Stimulated activated CD4-positive, alpha-beta T cell treated with anti-CD3 and anti-CD28 coated beads, TNF-alpha, amount 100 ng/mL, for 1 hour (primary cell): ENCODE results near the gene EPB41L1.

Experiments used
- DNase-seq, 3 donors: peaks; one replicate each; pipeline ENCODE4 v3.0.0-alpha.2; 2020; ENCODE audit warnings: low read depth in 3 of 3, low spot score in 1 of 3

EPB41L1 gene

DNA sequence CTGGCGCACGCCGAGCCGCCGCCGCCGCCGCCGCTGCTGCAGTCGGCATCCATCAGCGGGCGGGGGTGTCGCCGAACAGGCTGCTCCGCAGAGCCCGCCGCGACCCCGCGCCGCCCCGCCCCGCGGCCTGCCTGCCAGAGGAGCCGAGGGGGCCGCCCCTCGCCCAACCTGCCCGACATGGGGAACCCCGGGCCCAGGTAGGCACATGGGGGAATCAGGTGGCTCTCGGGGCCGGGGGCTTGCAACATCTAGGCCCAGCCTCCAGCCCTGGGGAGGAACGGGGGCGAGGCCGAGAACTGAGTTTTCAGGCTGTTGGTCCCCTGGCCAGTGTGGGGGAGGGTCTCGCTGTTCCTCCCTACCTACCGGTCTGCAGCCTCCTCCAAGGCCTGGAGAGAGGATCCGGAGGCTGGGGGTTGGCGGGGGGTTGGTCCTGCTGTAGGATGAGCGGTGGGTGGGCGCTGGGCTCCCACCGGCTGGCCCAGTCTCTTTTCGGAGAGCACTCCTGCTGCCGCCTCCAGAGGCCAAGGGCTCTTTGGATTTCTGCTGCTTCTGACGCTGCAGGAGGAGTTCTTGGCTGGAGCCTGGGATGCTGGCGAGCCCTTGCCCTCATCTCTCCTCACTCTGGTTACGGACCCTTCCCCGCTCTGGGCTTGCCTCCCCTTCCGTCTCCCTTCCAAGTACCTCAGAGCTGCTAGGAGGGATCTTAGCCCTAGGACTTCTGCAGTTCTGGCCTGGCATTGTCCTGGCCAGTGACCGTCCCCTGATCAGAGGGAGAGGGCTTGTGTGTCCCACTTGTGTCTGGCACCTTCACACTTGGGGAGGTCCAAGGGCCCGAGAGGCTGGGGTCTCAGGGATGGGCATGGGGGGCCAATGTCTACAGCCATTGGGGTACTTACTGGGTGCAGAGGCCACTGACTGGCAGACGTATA lies at the start of gene EPB41L1:
Gene EPB41L1, plus strand, starts transcription at position 41 of the 929 bp plus-strand sequence. CDS start 19,038 bp downstream, outside the sequence.
- no peak for DNase-seq

DNA sequence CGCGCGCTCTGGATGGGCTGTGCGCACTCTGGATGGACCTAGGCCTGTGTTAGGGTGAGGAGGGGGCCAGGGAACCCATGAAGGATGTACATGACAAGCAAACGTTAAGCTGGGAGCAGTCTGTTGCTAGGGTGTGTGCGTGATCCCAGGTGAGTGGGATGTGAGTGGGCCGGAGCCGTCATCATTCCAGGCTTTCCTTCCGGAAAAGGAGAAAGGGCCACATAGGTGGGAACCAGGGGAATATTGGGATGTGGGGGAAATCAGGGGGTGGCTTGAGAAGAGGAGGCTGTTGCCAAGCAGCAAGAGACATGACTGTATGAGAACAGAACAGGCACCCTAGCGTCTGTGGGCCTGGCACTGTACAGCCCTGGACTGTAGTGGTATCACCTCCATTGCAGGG lies 49.7 kb upstream of the EPB41L1 start:
- DNase-seq = no peak

DNA sequence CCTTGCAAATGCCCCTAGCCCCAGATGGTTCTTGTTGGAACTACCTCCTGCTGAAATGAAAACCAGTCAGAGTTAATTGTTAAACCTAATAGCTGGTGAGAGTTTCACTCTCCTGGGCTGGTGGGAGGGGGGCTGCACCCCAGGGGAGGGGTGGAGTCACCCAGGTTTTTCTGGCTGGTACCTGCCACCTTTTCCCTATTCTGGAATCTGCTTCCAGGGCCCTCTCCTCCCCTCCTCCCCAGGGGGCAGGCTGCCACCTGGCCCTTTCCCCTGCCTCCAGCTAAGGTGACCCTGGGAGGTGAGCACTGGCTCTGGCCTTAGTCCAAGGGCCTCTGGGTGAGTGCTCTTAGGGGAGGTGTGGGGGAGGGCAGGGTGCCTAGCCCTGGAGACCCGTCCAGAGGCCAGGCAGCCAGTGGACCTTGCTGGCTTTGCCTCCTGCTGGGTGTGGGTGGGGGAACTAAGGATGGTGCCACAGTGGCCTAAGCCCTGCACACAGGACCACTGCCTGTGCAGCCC lies 48.8 kb upstream of the EPB41L1 start:
- DNase-seq = no peak

DNA sequence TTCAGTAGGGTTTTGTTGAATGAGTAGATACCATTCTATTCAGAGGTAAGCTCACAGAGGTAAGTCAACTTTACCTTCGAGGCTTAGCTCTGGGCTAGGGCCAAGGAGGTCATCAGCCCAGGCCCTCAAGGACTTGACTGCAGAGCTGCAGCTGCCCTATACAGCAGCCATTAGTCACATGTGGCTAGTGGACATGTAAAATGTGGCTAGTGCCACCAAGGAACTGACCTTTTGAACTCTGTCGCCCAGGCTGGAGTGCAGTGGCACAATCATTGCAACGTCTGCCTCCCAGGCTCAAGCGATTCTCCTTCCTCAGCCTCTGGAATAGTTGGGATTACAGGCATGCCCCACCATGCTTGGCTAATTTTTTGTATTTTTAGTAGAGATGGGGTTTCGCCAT lies 47.9 kb upstream of the EPB41L1 start:
- no peak for DNase-seq

DNA sequence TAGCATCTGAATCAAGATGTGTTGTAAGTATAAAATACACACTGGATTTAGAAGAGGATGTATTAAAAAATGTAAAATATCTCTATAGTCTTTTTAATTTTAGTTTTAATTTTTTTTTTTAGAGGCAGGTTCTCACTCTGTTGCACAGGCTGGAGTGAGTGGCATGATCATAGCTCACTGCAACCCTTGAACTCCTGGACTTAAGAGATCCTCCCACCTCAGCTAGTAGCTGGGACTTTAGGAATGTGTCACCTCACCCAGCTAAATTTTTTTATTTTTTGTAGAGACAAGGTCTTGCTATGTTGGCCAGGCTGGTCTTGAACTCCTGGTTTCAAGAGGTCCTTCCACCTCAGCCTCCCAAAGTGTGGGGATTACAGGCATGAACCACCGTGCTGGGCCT lies 46.7 kb upstream of the EPB41L1 start:
- no peak for DNase-seq

DNA sequence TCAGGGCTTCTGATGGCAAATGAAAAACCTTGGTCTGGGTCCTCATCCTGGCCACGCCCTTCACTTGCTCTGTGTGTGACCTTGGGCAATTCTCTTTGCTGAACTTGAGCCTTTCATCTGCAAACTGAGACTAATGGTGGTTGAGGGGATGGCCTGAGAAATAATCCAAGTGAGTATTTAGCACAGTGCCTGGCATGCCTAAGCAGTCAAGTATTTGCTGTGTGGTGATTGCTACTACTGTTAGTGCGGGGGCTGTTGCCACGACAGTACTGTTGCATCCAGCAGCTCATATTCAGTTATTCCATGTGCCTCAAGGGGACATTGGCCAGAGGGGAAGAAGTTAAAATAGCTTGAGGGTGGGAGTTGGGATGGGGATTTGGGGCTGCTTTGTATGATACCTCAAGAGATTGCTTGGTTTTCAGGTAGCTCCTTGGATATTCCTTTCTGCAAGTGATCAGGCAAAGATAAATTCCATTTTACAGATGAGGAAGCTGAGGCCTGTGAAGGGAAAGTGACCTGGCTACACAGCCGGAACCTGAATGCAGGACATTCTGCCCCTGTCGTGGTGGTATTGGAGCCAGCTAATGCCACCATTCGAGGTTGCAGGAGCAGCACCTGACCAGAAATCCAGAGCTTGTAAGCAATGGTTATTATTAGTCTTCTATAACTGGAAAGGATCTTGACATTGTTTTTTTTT lies 45.1 kb upstream of the EPB41L1 start:
- DNase-seq = no peak

DNA sequence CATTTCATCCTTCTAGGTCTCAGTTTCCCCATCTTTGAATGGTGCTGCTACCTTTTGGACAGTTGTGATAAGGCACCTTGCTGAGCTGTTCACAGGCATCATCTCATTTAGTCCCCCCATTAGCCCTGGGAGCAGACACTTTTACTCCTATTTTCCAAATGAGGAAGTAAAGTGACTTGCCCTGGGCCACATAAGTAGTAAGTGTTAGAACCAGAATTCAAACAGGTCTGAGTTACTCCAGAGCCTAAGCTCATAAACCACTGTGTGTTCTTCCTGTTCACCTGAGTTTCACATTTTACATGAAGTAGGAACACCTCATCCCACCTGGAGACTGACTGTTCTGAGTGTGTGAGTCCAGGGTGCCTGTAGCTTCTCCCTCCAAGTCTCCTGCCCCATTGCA lies 43.5 kb upstream of the EPB41L1 start:
- DNase-seq = no peak

DNA sequence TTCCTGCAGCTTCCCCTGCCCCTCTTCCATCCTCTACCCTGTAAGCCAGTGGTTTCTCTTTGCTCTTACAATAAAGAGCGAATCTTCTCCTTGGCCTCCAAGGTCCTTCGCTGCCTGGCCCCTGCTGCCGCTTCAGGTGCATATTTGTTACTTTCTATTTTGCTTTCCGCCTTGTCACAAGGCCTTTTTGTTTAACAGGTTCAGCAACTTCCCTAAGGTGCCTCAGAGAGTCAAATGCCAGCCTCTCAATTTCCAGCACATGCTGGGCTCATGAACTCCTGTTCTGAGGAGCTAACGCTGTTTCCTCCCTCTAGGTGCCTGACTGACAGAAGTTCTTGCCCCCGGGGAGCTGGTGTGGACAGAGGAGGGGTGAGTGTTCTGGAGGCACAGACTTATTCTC lies 42.4 kb upstream of the EPB41L1 start:
- no peak for DNase-seq

DNA sequence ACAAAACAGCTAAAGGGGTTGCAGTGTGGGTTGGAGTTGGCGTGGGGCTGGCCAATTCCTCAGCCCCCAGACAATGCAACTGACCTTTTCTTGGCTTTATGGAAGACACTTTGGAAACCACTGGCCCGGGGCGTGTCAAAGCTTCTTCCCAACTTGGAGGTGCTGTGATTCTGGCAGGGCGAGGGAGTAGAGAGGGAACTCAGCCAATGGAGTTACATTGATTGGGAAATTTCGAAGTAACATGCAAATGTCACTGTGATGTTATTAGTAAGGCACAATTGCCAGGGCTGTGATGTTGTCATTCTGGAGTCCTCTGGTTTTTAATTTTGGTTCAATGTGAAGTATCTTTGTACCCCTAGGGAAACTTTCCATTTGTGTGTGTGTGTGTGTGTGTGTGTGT lies 41.5 kb upstream of the EPB41L1 start:
- no peak for DNase-seq

DNA sequence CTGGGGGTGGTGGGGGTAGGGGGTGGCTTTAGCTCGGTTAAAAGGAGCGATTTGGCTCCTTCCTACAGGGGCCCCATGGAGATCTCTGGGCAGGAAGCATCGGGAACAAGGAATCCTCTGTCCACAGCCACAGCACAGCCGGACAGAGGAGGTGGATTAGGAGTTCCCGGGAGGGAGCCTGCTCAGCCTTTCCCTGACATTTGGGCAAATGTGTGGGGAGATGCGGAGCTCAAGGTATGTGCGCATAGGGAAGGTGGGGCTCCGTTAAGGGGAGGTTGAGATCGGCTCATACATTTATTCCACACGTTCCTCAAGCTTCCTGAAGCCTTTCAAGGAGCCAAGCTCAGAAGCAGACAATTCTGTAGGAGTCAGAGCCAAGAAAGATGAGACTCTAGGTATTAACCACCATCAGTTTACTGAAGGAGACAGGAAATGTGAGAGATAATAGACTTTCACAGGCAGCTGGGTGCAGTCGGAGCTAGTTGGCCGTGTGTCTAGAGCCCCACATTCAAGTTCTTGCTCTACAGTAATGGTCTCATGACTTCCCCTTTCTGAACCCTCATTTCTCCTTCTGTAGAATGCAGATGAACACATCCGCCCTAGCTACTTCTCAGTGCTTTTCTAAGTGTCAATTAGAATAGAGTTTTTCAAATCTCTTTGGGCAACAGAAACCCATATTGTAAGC lies 40.8 kb upstream of the EPB41L1 start:
- DNase-seq = no peak

DNA sequence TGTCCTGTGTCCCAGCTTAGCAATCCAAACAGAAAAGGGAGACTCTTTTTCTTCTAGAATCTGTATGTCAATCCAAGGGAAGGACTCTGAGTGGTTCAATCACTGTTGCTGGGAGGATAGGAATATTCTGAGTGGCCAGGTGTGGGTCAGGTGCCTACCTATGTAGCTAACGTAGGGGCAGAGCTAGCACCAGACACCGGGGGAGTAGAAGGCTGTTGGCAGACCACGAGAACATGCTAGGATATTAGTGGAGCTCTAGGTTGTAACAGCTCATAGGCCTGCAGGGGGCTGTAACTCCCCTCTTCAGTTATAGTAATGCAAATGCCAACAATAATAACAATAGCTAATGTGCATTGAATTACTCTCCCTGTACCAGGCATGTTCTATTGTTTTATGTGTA lies 39.8 kb upstream of the EPB41L1 start:
- DNase-seq = no peak

DNA sequence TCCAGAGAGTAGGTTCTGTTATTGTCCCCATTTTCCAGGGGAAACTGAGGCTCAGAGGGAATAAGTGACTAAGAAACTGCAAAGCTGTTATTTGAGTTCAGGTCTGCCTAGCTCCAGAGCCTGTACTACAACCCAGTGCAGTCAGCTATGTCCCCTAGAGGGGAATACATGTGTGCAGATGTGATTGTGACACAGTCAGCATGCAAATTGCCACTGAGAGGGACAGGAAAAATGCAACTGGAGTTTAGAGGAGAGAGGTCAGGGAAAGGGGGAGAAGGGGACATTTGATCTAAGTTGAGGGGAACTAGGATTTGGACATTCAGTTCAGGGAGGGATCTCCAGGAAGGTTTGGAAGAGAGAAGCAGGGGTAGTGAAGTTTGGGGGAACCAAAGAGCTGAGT lies 38.6 kb upstream of the EPB41L1 start:
- DNase-seq = no peak

DNA sequence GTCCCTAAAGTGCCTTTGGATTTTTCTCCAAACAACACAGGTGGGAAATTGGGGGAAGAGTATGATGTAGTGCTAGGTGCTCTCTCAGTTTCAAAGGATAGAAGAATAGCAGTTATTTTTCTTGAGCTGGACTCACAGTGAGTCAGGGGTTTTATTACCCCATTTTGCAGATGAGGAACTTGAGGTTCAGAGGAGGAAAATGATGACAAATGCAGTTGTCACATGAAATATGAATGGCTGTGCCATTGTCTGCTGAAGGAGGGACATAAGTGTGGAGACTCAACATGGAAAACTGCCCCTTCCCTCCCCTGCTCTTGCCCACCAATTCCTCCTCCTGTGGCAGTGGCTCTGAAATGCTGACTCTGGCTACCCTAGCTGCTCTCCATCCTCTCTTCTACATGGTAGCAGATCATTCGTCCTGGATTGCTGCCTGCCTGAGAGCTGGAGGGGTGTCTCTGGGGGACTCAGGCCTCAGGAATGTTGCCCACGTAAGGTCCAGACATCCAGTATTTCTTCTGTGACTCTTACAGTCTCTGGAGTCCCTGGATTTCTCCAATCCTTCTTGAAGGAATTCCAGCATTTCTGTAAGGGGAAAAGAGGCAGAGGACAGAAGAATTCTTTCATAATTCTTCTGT lies 37.6 kb upstream of the EPB41L1 start:
- no peak for DNase-seq

DNA sequence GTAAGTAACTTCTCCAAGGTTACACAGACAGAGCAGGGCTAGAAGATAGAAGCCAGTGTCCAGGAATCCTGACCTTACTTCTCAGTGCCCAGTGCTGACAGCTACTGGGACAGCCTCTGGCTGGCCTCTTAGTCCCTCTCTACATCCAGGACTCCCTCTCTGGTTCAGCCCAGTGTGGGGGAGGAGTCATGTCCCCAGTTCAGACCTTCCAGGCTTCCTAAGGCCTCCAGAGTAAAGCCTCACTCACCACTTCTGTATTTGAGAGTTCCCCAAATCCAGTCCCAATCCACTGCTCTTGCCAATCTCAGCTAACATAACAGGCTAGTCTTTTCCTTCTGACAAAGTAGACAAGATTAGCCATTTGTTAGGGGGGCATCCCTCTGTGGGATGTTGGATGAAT lies 36.9 kb upstream of the EPB41L1 start:
- no peak for DNase-seq

DNA sequence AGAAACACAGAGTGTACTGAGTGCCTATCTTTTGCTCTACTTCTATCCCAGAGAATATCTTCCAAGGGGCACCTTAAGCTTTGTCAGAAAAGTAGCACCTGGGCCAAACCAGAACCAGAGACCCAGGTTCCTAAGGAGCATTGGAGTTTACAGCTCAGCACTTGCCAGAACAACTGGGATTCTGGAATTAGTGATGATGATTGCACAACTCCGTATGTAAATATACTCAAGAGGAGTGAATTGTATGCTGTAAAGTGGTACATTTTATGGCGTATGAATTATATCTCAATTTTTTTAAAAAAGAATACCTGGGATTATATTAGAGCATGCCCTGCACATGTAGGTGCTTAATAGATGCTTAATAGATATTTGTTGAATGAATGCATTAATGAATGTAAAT lies 36.2 kb upstream of the EPB41L1 start:
- no peak for DNase-seq

DNA sequence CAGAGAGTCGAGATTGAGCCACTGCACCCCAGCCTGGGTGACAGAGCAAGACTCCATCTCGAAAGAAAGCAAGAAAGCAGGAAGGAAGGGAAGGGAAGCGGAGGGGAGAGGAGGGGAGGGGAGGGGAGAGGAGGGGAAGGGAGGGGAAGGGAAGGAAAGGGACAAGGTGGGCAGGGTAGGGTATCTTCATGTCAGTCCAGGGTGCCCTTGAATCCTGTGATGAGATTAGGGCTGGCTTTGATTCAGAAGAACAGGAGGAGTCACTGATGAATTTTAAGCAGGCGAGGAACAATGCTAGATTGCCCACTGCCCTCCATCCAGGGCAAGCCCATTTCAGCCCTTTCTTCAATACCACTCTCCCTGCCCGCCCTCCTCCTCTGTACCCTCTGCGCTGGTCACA lies 35.0 kb upstream of the EPB41L1 start:
- DNase-seq = no peak

DNA sequence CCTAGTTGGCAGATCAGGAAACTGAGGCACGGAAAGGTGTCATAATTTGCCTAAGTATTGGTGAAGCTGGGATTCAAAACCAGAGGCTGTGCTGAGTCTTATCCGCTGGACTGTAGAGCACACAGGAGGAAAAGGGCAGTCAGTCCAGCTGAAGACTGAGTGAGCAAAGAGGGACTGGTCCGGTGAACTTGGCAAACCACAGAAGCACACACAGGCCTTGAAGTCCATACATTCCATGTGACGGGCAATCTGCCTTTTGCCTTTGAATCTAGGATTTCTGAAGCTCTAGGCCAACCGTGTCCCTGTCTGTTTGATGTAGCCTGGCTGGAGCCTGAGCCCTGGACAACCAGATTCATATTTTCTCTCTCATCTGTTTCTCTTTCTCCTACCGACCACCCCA lies 34.3 kb upstream of the EPB41L1 start:
- DNase-seq = no peak

DNA sequence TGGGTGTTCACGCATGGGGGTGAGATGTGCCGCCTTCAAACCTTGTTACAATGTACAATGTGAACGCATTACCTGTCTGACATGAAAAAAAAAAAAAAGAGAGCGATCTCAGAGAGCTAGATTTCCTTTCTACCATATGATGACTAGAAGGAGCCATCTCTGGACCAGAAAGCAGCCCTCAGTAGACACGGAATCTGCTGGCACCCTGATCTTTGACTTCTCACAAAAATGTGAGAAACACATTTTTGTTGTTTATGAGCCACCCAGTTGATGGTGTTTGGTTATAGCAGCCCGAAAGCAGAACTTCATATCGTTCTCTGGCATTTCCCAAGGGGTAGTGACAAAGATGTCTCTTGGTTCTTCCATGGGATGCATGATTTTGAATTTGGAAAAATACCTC lies 33.5 kb upstream of the EPB41L1 start:
- DNase-seq = no peak

DNA sequence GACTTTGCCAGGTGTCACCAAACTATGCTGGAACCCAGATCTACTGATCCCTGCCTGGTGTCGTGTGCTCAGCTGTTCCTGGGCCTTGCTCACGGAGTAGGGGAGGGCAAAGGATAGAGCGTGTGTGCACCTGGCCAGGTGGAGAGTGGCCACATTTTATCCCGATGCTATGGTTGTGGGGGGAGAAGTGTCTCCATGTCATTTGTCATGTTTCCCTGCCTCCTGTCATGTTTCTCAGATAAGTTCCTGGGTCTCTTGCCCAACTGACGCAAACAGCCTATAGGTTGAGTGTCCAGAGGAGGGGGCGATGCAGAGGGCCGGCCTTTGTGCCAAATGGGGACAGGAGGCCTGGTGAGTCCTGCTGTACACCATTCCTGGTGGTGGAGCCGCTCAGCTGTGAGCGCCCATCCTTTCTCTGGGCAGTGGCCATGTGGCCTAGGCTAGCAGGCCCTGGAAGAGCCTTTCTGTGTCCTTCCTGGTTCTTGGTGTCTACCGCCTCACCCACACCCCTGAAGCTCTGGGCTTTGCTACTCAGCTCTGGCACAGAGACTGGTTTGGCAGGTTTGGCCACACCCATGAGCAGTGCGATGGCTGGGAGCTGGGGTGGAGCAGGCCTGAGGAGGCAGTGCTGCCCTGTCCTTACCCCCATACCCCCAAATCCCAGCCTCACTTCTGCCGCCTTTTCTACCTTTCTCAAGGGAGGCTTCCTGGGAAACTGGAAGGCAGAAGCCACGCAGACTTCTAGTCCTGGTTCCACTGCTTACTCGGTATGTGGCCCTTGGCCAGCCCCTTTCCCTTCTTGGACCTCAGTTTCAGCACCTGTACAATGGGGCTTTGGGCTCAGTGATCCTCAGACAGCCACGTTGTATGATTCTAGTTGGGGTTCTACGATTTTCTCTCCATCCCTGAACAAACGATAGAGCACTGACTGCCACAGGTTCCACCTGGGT lies 32.3 kb upstream of the EPB41L1 start:
- DNase-seq = no peak

DNA sequence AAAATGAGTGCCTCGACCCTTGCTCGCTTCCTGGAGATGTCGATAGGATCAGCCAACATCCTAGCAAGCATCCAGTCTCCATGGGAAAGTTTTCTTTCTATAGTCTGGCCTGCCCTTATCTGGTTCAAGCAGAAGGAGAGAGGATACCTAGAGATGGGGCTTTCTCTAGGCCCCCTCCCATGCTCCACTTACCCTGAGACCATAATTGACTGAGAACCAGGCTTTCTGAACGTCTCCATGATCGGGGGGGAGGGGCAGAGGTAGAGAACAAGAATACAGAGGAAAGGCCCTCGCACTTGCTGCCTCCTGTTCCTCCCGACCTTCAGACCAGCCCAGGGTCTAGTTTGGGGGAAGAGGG lies 31.6 kb upstream of the EPB41L1 start:
- DNase-seq = no peak
